ENCODE measurements around the gene SMC1A.

Gene SMC1A

DNA sequence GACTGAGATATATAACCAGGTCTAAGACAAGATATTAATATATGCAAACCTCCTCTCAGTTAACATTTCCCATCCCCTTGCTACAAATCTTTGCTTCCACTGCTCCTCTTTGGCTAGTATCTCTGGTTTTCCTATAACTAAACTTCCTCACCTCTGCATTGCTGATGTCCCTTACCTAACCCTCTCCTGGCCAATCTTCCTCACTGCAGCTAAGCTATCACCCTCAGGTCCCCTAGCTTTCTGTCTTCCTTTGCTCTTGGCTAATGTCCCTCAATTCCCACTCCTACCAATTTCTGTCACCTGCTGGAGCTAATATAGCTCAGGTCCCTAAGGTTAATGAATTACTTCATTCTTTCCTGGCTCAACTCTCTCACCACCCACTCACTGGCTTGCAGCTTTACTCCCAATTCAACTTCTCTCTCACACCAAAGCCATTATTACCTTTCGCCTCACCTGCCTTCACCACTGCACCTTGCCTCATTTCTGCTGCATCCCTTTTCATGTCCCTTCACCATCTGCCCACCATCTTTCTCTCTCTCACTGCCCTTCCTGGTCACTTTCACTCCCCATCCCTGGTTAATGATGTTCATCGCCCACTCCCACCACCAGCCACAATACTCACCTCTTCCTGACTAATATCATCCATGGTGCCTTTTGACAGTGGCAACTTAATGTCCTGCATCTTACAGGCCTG lies 26.7 kb downstream of the SMC1A start:
- Histone ChIP-seq H3K27ac (no peak overlapping the region), H3K27me3 (replicated peaks) (no peaks in the 10 kb centered on the region), H3K36me3 (replicated peaks) (peaks cover 2% of the 10 kb centered on the region), H3K4me3 (ENCODE audit: low read depth, low read length) (no peak overlapping the region)
- no peak for DNase-seq
- in situ Hi-C loops (cut with HindIII; ENCODE audit: low pct_ligation_motif_present, low sequenced_read_pairs) = no loop called here
- TF ChIP-seq, protein P1, sequence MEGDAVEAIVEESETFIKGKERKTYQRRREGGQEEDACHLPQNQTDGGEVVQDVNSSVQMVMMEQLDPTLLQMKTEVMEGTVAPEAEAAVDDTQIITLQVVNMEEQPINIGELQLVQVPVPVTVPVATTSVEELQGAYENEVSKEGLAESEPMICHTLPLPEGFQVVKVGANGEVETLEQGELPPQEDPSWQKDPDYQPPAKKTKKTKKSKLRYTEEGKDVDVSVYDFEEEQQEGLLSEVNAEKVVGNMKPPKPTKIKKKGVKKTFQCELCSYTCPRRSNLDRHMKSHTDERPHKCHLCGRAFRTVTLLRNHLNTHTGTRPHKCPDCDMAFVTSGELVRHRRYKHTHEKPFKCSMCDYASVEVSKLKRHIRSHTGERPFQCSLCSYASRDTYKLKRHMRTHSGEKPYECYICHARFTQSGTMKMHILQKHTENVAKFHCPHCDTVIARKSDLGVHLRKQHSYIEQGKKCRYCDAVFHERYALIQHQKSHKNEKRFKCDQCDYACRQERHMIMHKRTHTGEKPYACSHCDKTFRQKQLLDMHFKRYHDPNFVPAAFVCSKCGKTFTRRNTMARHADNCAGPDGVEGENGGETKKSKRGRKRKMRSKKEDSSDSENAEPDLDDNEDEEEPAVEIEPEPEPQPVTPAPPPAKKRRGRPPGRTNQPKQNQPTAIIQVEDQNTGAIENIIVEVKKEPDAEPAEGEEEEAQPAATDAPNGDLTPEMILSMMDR (IDR thresholded peaks at IDR 0.05; ENCODE audit: low read depth, low read length, missing control alignments) = peak; percentile 31

DNA sequence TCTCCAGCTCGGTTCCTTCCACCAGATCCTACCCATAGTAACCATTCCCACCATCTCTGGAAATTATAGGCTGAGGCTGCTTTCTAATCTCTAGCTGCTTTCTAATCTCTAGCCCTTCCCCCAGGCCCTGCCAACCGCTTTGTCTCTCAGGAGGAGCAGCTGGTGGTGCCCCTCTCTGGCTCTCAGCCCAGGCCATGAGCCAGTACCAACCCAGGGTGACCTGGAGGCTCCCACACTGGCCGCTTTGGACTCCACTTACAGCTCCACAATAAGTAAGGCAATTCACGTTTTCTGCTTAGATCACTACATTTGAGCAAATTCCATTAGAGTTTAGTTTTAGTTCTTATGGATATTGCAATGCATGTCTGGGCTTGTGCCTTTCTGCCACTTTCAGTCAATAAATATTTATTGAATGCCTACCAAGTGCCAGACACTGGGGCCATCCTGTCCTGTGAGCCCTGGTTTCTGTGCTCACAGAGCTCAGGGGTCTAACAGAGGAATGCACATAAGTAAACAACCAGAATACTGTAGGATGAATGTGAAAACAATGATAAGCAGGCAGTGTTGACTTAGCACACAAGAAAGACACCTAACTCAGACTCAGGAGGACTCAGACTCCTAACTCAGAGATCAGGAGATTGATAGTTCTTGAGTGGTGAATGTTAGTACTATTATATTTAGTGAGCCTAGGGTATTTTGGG lies 38.9 kb downstream of the SMC1A start:
- DNase-seq = no peak
- TF ChIP-seq, protein P1 (IDR thresholded peaks at IDR 0.05; ENCODE audit: low read depth, low read length, missing control alignments) = no peak
- Histone ChIP-seq H3K36me3 (replicated peaks) (peaks cover 14% of the 10 kb centered on the region), H3K4me3 (ENCODE audit: low read depth, low read length) (no peak overlapping the region), H3K27me3 (replicated peaks) (no peaks in the 10 kb centered on the region), H3K27ac (no peak overlapping the region)
- in situ Hi-C loops (cut with HindIII; ENCODE audit: low pct_ligation_motif_present, low sequenced_read_pairs) = no loop called here

DNA sequence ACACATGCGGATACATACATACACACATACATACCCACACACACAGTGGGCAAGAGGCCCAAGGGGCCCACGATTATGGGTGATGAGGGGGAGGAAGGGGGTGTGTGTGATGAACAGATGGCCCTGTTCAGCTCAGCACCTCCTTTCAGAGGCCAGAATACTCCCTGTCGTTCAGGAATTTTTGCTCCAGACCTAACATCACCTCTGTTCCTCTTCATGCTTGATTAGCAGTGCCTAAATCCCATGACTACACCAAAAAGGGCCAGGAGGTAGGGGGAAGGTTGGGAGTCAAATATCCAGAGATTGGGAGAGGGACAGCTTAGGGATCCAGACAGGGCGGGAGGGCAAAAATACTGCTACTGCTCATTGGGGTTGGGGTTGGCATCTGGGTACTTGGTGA lies 42.7 kb downstream of the SMC1A start:
- Histone ChIP-seq H3K27me3 (replicated peaks) (no peaks in the 10 kb centered on the region), H3K4me3 (ENCODE audit: low read depth, low read length) (no peak overlapping the region), H3K27ac (no peak overlapping the region), H3K36me3 (replicated peaks) (peaks cover 14% of the 10 kb centered on the region)
- TF ChIP-seq, protein P1 (IDR thresholded peaks at IDR 0.05; ENCODE audit: low read depth, low read length, missing control alignments) = no peak
- no peak for DNase-seq
- in situ Hi-C loops (cut with HindIII; ENCODE audit: low pct_ligation_motif_present, low sequenced_read_pairs) = no loop called here

DNA sequence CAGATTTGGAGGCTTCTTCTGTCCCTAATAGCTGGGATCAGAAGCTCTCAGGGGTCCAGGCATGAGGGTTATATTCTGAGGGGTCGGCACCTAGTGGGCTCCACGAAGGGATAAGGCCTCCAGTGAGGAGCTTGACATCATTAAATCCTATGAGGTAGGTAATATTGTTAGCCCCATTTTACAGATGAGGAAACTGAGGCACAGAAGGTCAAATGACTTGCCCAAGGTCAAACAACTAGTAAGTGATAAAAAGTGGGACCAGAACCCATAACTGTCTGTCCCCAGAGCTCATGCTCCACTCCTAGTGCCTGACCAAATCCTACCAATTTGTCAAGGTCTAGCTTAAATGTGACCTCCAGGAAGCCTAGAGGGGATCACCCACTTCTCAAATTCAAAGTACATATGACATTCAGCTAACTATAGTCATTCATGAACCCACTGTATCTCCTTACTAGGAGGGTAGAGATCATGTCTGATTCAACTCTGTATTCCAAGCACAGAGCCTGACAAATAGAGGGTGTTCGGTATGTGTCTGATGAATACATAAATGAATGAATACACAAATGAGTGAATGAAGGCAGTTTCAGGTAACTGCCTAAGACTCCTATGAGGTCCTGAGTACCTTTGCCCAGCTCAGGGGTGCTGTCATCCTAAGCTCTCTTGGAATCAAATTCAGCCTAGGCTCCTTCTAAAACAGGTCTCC lies 43.3 kb downstream of the SMC1A start:
- H3K36me3 ChIP-seq (replicated peaks) = peaks cover 14% of the 10 kb centered on the region
- H3K27ac ChIP-seq = no peak overlapping the region
- DNase-seq = no peak
- TF ChIP-seq, protein P1 (IDR thresholded peaks at IDR 0.05; ENCODE audit: low read depth, low read length, missing control alignments) = no peak
- H3K27me3 ChIP-seq (replicated peaks) = no peaks in the 10 kb centered on the region
- H3K4me3 ChIP-seq (ENCODE audit: low read depth, low read length) = no peak overlapping the region
- in situ Hi-C loops (cut with HindIII; ENCODE audit: low pct_ligation_motif_present, low sequenced_read_pairs) = no loop called here

DNA sequence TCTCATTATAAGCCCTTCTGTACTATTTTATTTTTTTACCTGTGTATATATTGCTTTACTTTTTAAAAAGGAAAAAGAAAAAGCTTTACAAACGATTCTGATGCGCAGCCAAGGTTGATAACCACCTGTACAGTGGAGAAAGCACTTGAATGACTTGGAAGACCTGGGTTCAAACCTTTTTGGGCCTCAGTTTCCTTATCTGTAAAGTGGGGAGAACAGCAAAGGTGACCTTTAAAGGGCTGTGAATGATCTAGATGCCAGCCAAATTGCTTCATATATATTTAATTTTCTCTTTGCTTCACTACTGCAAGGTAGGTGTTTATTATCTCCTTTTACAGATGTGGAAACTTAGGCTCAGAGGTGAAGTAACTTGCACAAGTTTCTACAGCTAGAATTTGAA lies 45.0 kb downstream of the SMC1A start:
- TF ChIP-seq, protein P1 (IDR thresholded peaks at IDR 0.05; ENCODE audit: low read depth, low read length, missing control alignments) = no peak
- peaks cover 14% of the 10 kb centered on the region for H3K36me3 ChIP-seq (replicated peaks)
- in situ Hi-C loops (cut with HindIII; ENCODE audit: low pct_ligation_motif_present, low sequenced_read_pairs) = no loop called here

More for the DNA sequence above, 45.0 kb downstream of the SMC1A start:
- Histone ChIP-seq H3K4me3 (ENCODE audit: low read depth, low read length) (no peak overlapping the region), H3K27ac (no peak overlapping the region), H3K27me3 (replicated peaks) (no peaks in the 10 kb centered on the region)
- no peak for DNase-seq
